GM12865 (cell line): ENCODE data around the gene PDE10A.

Source experiments
- DNase-seq: peaks from one replicate; pipeline ENCODE4 v3.0.0; 2010; ENCODE audit warnings: low read depth
- H3K4me3 ChIP-seq: 2 replicates; pipeline ENCODE4 v1.5.1; 2011; ENCODE audit warnings: mild to moderate bottlenecking, low read depth, low read length, control low read depth
- CTCF ChIP-seq: IDR thresholded peaks from 2 replicates; pipeline ENCODE4 v1.5.1; 2011; ENCODE audit warnings: low read length, control low read depth, low read depth, inconsistent platforms; ENCODE audit not compliant: insufficient read depth; ENCODE audit errors: missing control alignments

PDE10A gene

DNA sequence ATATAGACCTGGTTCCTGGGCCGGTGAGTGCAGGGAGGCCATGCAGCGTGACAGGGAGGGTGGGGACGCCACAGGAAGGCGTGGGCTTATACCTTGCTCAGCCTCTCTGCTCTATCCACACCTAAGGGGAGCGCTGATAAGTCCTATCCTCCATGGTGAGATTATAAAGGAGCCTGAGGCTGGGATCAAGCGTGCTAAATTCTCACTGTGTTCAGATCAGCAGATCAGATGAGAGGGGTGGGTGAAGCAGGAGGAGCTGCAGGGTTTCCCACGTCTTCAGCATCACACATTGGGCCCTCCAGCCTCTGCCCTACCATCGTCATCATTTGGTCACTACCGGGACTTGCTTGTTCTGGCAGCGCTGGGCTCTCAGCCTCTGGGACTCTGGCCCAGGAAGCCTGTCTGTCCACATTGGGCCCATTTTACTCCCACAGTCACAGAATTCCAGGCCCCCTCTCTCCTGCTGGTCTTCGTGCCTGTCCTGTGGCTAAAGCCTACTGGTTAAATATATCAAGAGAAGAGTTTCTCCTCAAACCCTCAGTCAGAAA, 29.1 kb upstream of the PDE10A start:
- H3K4me3 ChIP-seq = no peak overlapping the region
- no peak for TF ChIP-seq CTCF
- DNase-seq = no peak

- TF ChIP-seq CTCF = no peak
- no peak overlapping the region for H3K4me3 ChIP-seq
- DNase-seq = no peak
Observed at GRCh38 chr6:165689699-165690098, 26.7 kb upstream of the PDE10A start.

- no peak overlapping the region for H3K4me3 ChIP-seq
- no peak for TF ChIP-seq CTCF
- no peak for DNase-seq
Observed at GRCh38 chr6:165686596-165687365, 23.7 kb upstream of the PDE10A start.

GRCh38 chr6:165685302-165685701, 22.3 kb upstream of the PDE10A start:
- no peak for TF ChIP-seq CTCF
- no peak overlapping the region for H3K4me3 ChIP-seq
- no peak for DNase-seq

GRCh38 chr6:165684333-165684732, 21.3 kb upstream of the PDE10A start:
- no peak for DNase-seq
- no peak for TF ChIP-seq CTCF
- H3K4me3 ChIP-seq = no peak overlapping the region

- DNase-seq = no peak
- TF ChIP-seq CTCF = no peak
- H3K4me3 ChIP-seq = no peak overlapping the region
Observed at GRCh38 chr6:165680975-165681374, 17.9 kb upstream of the PDE10A start.

- no peak for DNase-seq
- no peak overlapping the region for H3K4me3 ChIP-seq
- no peak for TF ChIP-seq CTCF
Observed at GRCh38 chr6:165679326-165679725, 16.3 kb upstream of the PDE10A start.
